Inflammatory macrophage treated with lipopolysaccharide for 1 hour (primary cell): ENCODE measurements around the gene THADA.
"Not testable (repeated sequence)": the region's sequence is repeated elsewhere in the genome, so short reads cannot be mapped to it uniquely, and the experiment has no call there.

Experiments
- DNase-seq, 2 donors: peaks; one replicate each; pipeline ENCODE4 v3.0.0-alpha.2; 2020 to 2022

The THADA gene

DNA sequence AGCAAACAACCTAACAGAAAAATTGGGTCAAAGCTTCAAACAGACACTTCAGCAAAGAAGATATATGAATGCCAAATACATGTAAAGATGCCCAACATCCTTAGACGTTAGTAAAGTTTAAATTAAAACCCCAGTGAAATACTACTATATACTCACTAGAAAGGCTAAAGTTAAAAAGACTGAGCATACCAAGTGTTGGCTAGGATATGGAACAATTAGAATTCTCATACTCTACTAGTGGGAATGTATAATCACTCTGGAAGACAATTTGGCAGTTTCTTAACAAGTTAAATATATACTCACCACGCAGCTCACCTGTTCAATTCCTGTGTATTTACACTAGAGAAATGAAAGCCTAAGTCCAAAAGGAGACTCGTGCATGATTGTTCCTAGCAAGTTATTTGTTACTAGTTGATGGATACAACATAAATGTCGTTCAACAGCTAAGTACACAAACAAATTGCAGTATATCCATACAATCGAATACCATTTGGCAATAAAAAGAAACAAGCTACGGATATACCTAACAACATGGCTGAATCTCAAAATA is 185.7 kb downstream of the THADA start:
- DNase-seq, result no peak

DNA sequence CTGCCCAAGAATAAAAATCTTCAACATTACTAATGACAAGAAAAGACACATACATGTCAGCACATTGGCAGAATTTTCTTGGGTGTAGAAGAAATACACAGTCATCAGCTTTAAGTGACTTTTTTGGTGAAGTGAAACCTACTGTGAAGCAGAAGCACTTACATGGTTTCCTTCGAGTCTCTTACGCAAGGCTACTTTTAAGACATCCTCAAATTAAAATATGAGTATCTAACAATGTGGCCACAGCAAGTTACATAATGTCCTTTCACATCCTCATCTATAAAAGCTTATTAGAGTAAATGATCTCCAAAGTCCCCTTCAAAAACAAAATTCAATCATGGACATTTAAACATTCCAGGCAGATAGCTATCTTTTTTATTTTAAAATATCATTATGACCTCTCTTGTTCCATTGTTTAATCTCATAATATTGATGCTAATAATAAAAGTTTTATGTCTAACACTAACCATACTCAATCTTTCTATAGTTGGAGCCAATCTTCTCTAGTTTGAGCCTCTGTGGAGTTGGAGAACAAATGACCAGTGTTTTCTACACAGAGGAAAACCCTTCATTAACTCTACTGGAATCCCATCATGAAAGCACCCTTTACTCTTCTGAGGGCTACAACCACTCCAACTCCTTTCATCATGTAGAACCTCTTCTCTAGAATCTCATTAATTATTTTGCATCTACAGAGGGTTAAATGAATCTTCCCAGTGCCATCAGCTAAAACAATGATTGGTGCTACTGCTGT is 187.3 kb downstream of the THADA start:
- peak; percentile 89 to 97 for DNase-seq

DNA sequence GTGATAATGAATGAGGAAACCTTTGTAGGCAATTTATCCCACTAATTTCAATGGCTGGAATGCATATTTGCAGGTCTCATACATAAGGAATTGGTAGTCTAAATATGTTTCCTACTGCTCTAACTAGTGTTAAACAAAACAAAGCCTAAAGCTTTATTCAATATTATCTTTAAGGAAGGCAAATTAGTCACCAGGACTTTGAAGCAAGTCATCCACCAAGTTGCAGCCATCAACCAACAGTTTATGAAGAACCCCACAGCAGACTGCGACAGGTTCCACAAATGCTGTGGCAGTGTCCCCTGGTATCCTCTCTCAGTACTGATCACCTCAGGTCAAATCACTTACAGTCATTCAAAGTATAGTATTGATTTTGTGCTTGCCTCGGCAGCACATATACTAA is 187.9 kb downstream of the THADA start:
- peak; percentile 12 to 36 for DNase-seq

DNA sequence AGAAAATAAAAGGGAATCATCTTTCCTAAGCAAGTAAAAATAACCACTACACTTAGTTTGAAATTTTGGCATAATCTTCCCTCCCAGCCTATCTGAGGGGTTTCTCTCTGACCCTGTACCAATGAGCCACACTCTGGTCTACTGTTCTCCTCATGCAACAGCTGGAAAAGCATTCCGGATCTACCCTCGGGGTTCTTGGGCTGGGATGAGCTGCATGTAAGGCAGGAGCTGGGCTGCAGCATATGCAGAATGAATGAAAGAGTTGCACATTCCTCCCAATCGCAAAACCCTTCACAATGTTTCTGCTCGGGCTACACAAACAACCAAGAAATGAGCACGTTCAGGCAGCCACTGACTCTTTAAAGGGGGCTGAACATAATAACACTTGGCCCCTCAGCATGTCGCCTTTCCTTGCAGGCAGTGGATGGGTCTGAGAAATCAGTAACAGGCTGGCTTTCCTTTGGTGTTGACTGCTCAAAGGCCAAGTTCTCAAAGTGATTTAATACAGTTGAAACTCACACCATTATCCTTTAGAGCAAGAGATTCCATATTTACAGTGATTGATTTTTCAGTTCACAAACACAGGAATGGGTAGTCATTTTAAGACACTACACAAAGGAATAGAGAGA is 189.1 kb downstream of the THADA start:
- DNase-seq, result no peak

DNA sequence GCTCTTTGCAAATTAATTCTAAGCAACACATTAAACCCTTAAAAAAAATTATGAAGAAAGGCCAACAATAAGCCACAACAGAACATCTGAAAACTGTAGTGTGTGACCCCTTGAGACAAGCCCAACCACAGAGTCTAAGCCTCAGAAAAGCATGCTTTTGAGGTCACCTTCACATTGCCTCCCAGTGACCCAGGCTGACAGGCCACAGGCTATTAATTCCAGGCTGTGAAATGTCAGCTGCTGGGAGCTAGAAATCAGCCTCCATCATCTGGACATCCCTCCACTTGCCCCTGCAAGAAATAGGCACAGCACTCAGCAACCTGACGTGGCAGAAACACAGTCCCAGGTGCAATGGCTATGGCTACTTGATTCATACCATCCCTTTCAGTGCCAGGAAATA is 190.0 kb downstream of the THADA start:
- no peak for DNase-seq

DNA sequence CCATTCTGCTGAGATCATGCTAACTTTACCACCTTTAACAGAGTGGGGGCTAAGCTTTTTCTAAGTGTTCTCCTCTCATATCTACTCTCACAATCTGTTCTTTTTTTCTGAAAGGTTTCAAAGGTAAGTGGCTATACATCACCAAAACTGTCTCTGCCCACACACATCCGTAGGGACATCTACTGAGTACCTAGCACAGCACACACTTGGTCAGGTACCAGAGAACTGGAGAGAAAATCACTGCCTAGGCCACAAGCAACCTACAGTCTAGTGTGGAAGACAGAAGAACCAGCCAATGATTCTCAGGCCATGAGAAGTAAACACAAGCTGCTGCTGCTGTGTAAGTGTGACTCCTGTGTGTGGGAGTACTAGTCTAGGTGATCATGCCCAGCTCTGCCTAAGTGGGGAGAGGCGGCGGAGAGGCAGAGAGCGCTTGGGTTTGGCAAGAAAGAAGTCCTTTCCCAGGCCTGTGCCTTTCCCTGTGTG is 193.3 kb downstream of the THADA start:
- DNase-seq, result no peak

DNA sequence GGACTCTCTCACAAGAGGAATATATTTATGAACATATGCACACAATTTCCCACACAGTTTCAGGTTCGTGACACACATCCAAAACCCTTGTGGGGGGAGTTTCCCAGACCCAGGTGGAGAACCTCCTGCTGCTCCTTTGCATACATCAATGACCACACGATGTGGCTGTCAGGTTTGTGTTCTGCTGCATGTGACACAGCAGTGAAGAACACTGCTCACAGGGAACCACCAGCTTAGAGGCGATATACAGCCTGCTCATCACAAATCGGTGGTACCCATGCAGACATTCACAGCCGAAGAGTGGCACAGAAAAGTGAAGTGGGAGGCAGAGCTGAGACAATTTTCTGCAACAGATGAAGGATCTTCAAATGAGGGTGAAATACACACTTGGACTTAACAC is 193.8 kb downstream of the THADA start:
- DNase-seq, result no peak

DNA sequence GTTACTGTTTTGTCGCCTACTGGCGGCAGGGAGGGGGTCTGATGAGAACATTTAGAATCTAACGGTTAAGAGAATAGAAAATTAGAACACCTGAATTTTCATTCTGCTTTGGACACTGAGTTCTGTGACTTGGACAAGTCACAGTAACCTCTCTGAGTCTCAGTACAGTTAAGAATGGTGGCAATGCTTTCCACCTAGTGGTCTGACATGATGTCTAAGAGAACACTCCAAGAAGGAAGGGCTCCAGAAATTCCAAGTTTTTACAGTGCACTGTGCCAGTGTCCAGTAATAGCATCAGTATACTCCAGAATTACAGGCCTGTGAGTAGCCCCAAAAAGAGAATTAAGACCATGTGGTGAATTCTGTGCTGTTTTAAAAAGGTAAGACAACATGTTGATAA is 195.3 kb downstream of the THADA start:
- no peak for DNase-seq

DNA sequence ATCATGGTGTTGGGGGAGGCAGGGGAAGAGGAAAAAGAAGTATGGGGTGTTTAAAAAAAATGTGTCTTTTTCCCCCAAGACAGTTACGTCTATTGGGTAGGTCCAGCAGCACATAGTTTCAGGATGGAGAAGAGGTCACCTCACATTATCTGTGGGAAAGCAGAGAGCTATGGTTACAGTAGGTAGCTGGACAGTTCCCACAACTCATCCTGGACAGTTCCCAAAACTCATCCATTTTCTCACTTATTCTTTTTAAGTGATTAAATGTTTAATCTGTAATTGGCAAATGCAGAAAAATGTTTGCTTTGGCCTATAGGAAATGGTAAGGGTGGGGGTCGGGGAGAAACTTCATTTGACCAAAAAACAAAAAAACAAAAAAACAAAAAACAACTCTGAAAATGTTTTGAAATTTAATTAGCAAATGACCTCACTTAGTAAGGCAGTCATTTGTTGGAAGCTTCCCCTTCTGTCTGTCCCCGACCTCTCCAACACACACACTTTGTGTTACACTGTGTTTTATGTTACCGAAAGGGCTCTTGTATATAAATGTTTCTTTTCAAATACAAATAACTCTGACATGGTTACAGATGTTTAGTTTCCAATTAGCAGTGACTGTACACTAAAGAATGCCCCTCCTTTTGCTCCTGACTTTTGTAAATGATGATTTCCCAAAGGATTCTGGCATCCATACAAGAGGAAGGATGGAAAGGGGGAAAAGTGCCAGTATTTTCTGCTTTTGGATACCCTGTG is 196.1 kb downstream of the THADA start:
- DNase-seq, result peak in 1 of 2 donors; percentile 13

DNA sequence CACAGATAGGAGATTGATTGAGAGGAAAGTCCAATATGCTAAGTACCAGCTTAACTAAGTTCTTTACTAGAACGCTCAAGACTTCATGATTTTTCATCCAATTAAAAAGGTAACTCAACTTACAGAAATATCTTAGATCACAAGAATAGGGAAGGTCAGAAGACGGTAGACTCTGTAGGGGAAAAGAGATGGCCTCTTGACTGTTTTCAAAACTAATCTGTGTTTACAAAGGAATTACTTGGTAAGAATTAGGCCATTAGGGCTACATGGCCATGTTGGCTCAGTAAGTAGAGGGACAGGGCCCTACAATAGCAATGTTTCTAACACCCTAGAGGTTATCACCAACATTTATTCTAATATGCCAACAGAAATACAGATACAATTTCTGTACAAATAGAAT is 196.7 kb downstream of the THADA start:
- DNase-seq, result no peak

DNA sequence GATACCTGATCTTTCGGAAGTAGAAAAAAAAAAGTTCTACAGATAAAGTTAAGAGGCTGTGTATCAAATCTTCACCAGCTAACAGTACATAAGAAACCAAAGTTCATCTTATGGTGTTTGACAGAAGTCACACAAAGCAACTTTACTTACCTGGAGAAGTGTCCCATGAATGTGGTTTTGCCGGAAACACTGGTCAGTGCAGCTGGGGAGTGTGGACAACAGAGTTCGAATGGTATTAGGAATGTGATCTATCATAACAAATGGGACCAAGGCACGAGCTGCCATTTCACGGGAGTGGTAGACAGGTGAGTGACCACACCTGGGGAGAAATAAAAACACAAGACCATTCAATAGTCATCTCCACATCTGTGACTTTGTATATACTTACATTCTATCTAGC is 198.0 kb downstream of the THADA start:
- DNase-seq, result no peak

DNA sequence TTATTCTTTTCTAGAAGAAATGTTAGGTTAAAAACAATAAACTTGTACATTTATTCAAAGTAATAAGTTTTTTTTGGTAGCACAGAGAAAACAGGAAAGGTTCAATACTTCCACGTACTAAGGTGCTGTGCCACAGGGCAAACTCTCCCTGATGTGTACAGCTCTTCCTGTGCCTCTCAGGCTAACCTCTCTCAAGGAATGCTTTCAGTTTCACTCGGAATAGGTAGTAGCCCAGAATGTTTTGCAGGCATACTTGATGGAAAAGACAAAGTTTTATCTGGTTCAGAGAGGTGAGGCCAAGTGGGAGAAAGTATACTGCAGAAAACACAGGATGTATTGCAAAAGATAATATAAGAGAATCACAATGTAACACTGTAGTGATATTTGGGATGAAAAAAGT is 198.4 kb downstream of the THADA start:
- no peak for DNase-seq

DNA sequence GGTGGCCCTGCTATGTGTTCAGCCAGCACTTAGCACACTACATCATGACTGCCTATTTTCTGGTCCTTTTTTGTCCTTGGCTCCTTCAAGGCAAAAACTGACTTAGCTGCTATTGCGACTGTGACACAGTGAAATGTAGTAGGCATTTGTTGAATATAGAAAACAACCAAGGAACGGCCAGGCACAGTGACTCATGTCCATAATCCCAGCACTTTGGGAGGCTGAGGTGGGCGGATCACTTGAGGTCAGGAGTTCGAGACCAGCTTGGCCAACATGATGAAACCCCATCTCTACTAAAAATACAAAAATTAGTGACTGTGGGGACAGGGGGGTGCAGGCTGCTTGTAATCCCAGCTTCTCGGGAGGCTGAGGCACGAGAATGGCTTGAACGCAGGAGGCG is 199.5 kb downstream of the THADA start:
- DNase-seq, result peak in 1 of 2 donors; percentile 17

DNA sequence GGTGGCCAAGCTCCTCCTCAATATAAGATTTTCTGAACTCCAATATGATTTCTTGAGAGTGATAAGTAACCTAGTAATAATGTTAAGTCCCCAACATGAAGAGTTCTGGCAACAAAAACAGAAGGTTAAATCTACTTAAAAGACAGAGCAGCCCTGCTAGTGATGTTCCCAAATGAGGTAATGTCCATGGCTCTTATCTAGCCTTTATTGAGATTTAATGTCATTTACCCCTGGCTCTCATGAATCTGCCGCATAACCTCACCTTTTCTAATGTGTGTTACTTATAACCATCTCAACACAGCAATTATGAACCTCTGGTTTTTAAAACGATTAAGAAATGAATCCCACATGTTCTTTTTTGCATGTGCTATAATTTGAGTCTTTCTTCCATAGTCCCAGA is 201.9 kb downstream of the THADA start:
- DNase-seq, result no peak

DNA sequence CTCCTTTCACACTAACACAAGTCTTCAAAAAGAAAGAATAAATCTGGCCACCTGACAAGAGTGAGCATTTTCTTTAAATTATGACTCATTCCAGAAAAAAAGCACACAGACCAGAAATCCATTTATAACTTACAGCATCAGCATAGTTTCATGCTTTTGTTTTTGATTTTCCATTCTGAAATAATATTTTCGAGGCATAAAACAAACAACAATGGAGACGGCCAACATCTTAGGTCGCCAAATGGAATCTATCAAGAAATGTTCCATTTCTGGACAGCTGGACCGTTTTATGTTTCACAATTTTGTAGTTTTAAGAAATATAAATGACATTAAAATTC is 204.0 kb downstream of the THADA start:
- DNase-seq, result no peak

DNA sequence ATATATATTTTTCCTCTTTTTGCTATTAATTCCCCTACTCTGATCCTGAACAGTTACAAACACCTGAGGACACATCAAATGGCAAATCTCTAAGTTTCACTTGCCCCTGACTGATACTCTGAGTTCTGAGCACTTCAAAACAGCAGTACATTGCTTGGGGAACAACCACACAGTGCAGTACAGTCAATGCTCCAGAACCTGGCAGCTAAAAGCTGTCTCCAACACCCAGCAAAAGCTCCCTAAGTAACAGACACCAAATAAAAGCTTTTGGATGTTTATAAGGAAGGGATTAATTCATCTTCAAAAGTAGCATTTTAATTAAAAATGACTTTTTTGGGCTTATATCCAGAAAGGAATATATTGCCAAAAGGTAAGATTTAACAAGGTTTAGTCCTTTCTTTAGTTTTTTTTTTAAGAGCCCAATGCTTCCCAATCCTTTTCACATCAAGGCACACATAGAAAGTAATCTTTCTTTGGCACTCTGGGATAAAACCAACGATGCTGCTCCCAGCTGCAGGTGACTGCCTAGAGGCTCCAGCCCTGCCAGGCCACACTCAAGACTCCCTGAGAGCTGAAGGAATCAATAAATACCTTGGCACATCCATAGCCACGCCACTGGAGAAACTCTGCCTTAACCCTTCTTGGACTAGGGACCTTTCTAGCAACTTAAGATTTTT is 204.5 kb downstream of the THADA start:
- no peak for DNase-seq

DNA sequence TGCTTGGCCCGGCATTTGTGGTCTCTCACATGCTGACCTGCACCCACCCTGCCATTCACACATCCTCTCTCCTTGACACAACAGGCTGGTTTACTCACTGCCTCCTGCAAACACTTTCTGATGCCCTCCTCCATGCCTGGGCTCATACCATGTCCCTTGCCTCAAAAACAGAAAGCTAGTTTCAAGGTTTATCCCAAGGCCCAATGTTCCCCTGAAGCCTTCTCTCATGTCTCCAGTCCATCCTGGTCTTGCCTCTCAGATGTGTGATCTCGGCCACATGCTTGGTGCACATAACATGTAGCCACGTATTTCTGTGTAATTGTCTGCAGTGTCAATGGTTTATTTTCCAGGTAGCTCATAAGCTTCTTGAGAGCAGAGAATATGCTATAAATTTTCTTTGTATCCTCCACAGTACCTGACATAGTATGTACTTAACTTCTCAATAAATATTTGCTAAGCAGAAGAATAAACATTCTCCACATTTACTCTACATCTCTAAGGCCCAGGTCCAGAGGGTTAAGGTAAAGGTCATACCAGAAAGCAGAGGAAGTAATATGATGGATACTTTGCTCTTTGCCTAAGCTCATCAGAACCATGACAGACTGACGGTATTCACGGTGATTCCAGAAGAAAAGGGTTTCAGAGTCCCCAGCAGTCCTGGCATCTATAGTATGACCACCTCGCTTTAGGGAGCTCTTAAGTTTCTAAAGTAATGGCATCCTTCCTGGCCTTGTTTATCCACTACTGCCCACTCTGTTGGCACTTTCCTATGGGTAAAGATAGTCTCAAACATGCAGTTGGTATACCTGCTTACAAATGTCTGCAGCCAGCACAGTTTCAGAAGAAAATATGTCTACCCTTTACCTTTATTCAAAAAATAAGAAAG is 206.0 kb downstream of the THADA start:
- no peak for DNase-seq

DNA sequence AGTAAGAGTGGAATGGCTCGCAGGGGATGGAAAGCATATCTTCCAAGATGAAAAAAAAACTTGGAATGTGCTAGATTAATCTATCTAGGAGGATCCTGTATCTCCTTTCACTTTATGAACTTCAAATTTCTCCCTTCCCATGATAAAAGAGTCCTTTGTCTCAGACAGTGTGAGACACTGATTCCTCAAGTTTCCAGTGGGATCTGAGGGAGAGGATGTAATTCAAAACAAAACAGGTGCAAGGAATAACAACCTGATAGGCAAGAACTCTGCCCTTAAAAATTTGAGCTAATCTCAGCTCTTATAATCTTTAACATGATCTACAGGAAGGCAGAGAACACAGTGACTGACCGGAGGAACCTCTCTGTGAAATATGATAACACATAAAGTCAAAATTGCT is 207.5 kb downstream of the THADA start:
- no peak for DNase-seq

DNA sequence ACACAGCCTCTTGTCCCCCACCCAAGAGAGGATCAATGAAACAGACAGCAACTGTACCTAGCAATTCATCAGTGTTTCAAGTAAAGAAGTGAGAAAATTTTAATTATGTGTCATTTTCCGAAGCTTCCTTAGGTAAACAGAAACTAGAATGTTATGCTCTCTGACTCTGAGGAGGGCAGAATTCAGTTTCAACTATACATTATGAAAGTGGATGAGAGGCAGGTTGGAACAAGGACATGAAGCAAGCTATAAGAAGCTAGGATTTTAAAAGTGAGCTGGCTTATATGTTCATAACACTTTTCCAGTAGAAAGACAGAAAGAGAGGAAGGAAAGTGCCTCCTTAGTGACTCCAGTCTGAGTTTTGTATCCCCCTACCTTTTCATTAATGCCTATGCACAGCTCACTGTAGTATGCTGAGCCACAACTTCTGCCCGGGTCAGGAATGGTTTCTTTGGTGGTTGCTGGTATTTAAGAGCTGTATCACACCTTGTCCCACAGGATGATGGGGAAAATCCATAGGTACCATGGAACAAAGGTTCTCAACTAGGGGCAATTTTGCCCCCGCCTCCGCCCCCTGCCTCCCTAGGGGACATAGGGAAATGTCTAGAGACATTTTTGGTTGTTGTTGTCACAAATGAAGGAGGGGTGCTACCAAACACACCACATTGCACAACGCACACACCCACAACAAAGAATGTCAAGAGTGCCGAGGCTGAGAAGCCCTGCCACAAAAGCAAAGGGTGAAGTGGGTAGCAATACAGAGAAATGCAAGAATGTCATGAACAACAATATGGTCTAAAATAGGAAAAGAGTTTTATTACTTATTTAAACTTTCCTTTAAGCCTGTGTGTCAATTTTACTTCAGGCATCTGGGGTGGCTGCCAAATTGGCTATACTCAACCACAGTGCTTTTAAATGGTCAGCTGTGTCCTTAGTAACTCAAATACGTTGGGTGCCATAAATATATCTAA is 208.5 kb downstream of the THADA start:
- DNase-seq, result no peak

DNA sequence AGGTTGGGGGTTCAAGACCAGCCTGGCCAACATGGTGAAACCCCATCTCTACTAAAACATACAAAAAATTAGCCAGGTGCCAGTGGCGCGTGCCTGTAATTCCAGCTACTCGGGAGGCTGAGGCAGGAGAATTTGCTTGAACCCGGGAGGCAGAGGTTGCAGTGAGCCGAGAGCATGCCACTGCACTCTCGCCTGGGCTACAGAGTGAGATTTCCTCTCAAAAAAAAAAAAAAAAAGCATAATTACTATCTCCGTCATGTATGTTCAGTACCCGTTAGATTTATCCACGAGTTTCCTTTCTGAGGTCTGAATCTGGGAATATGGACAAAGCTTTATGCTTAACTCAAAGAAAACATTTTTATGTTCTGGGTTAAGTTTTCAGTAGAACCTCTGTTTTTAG is 209.2 kb downstream of the THADA start:
- not testable (repeated sequence) for DNase-seq

DNA sequence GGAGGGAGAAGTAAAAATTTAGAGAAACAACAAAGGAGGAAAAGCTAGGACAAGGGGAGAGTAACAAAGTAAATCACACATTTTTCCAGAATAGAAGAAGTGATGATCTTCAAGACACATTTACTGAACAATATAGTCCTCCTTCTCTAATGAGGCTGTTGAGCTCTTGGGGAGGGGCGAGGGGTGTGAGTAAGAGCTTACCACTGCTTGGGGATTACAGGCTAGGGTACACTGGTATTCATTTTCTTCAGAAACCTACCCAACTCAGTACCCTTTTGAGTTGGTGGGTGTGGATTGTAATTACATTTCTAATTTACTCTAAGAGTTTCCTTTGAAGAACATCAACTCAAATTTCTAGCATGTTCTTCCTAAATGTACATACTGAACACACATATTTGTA is 211.7 kb downstream of the THADA start:
- DNase-seq, result no peak
